Hepatocyte (in vitro differentiated cells): ENCODE results near the gene RGS3. TPM values are rescaled to one million over a fixed set of nuclear protein-coding genes. Genes with fewer than 3 reads are reported as not detected.

Experiments used
- DNase-seq: peaks from one replicate; pipeline ENCODE4 v3.0.0-alpha.2; 2016; ENCODE audit warnings: low spot score
- H2AFZ ChIP-seq: fragments of 200-600 bp; sonication (generic); 2 replicates; pipeline ENCODE4 v1.6.0; 2016; ENCODE audit warnings: antibody characterized with exemption, mild to moderate bottlenecking
- H3K27ac ChIP-seq: fragments of 200-600 bp; sonication (generic); 2 replicates; pipeline ENCODE4 v1.5.1; 2016; ENCODE audit warnings: mild to moderate bottlenecking
- H3K27me3 ChIP-seq: fragments of 200-600 bp; sonication (generic); 2 replicates; pipeline ENCODE4 v1.6.1; 2016
- H3K36me3 ChIP-seq: fragments of 200-600 bp; sonication (generic); replicated peaks from 2 replicates; pipeline ENCODE4 v1.5.1; 2016; ENCODE audit warnings: low read depth; ENCODE audit not compliant: insufficient read depth
- H3K4me1 ChIP-seq: fragments of 200-600 bp; sonication (generic); 2 replicates; pipeline ENCODE4 v1.5.1; 2016; ENCODE audit warnings: mild to moderate bottlenecking, moderate library complexity; ENCODE audit not compliant: insufficient read depth
- H3K4me2 ChIP-seq: fragments of 200-600 bp; sonication (generic); 2 replicates; pipeline ENCODE4 v1.6.0; 2016
- H3K4me3 ChIP-seq: fragments of 200-600 bp; sonication (generic); 2 replicates; pipeline ENCODE4 v1.5.1; 2016; ENCODE audit warnings: mild to moderate bottlenecking
- H3K79me2 ChIP-seq: fragments of 200-600 bp; sonication (generic); 2 replicates; pipeline ENCODE4 v1.6.0; 2017; ENCODE audit warnings: mild to moderate bottlenecking
- H3K9me2 ChIP-seq: fragments of 200-600 bp; sonication (generic); replicated peaks from 2 replicates; pipeline ENCODE4 v1.6.0; 2017; ENCODE audit warnings: mild to moderate bottlenecking; ENCODE audit not compliant: insufficient read depth
- H3K9me3 ChIP-seq: fragments of 200-600 bp; sonication (generic); 2 replicates; pipeline ENCODE4 v1.5.1; 2016; ENCODE audit warnings: low read depth, mild to moderate bottlenecking
- H4K20me1 ChIP-seq: fragments of 200-600 bp; sonication (generic); 2 replicates; pipeline ENCODE4 v1.6.0; 2016; ENCODE audit warnings: mild to moderate bottlenecking; ENCODE audit not compliant: insufficient read depth, poor library complexity, severe bottlenecking
- EZH2 ChIP-seq: fragments of 200-600 bp; sonication (generic); IDR thresholded peaks from 2 replicates; pipeline ENCODE4 v1.6.1; 2016; ENCODE audit warnings: antibody characterized with exemption, mild to moderate bottlenecking, borderline replicate concordance
- EZH2phosphoT487 ChIP-seq: fragments of 200-600 bp; sonication (generic); IDR thresholded peaks from one replicate; pipeline ENCODE4 v1.6.1; 2018; ENCODE audit warnings: antibody characterized with exemption, mild to moderate bottlenecking, low read depth, moderate library complexity; ENCODE audit not compliant: unreplicated experiment, severe bottlenecking
- WGBS: methylation state at CpG from one replicate; pipeline ENCODE4 v1.1.6; 2016; ENCODE audit warnings: low lambda C conversion rate; ENCODE audit errors: missing lambda C conversion rate; 5-methylcytosine and 5-hydroxymethylcytosine counted together
- polyA plus RNA-seq: library from polyadenylated mRNA; unstranded; fragments of >200 nt; fragmentation: Nextera tagmentation; extraction: Ambion mirVana; gene quantifications from 2 replicates; pipeline ENCODE4 v1.2.1, GENCODE V29; 2016
- total RNA-seq: library from RNA; depleted of rRNA; stranded (reverse); fragments of >200 nt; gene quantifications from 2 replicates; pipeline ENCODE4 v1.2.3, GENCODE V29; 2014
- TF ChIP-seq, protein P1 (sequence below): fragments of 200-600 bp; sonication (generic); IDR thresholded peaks from 2 replicates; pipeline ENCODE4 v1.5.1; 2016; ENCODE audit warnings: antibody characterized with exemption, mild to moderate bottlenecking; ENCODE audit not compliant: poor library complexity

RGS3 gene
- total and polyA plus RNA-seq, 2 experiments from 2014 or later = 48.0 to 62.7 TPM

DNA sequence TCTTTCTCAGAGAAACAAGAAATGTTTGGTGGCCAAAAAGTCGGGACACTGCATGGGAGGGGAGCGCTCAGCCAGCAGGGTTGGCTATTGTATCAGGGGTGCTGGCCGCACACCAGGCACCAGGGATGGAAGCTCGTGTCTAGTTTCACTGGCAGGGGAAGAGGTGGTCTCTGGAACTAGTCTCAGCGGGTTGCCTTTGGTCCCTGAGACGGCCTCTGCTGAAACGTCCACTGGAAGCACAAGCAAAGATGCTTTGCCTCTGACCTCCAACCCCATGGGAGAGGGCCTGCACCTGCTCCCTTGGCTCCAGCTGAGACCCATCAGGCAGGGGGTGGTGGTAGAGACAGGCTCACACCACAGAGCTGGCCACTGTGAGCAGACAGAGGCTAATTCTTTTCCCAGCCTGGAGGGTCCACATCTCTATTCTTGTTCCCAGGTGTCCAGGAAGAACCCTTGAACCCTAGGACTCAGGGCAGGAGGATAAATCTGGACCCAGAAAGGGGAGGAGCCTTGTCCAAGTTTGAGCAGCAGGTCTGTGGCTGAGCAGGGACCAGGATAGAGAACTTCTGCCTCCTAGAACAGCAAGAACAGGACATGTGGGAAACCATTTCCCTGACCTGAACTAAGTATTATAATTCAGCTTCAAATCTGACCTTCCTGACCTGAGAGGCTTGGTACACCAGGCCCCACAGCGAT, 102.6 kb downstream of the RGS3 start:
- DNase-seq = no peak
- Histone ChIP-seq H3K4me2 (peak overlapping the region; percentile 91), H3K27me3 (no peaks in the 10 kb centered on the region), H3K9me2 (no peaks in the 10 kb centered on the region), H2AFZ (no peak overlapping the region), H3K4me1 (peaks cover 37% of the 10 kb centered on the region), H3K79me2 (peaks cover 22% of the 10 kb centered on the region), H3K4me3 (peak overlapping the region; percentile 32), H3K27ac (peak overlapping the region; percentile 99), H4K20me1 (no peaks in the 10 kb centered on the region), H3K9me3 (no peaks in the 10 kb centered on the region), H3K36me3 (no peaks in the 10 kb centered on the region)
- no peak for TF ChIP-seq EZH2
- TF ChIP-seq EZH2phosphoT487 = no peak
- TF ChIP-seq, protein P1, sequence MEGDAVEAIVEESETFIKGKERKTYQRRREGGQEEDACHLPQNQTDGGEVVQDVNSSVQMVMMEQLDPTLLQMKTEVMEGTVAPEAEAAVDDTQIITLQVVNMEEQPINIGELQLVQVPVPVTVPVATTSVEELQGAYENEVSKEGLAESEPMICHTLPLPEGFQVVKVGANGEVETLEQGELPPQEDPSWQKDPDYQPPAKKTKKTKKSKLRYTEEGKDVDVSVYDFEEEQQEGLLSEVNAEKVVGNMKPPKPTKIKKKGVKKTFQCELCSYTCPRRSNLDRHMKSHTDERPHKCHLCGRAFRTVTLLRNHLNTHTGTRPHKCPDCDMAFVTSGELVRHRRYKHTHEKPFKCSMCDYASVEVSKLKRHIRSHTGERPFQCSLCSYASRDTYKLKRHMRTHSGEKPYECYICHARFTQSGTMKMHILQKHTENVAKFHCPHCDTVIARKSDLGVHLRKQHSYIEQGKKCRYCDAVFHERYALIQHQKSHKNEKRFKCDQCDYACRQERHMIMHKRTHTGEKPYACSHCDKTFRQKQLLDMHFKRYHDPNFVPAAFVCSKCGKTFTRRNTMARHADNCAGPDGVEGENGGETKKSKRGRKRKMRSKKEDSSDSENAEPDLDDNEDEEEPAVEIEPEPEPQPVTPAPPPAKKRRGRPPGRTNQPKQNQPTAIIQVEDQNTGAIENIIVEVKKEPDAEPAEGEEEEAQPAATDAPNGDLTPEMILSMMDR = no peak
- 71% methylated on average over 8 of the region's 8 CpGs for WGBS

DNA sequence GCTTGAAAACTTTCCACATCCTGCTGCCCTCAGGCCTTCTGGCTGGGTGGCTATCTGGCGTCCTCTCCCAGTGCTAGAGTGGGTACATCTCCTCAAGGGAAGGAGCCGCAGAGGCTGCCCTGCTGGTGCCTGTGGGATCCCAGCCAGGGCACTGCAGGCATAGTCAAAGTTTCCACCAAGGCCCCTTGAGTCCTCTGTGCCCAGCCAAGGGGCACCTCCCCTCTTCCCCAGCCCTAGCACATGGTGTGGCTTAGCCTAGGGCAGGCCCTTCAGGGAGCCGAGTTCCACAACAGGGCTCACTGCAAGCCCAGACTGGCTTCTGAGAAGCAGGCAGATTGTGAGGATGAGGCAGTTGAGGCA, 103.2 kb downstream of the RGS3 start:
- H4K20me1 ChIP-seq = no peaks in the 10 kb centered on the region
- WGBS = 95% methylated on average over 3 of the region's 3 CpGs
- peaks cover 40% of the 10 kb centered on the region for H3K4me1 ChIP-seq
- DNase-seq = no peak
- no peak overlapping the region for H3K27ac ChIP-seq
- no peak overlapping the region for H2AFZ ChIP-seq
- H3K36me3 ChIP-seq = no peaks in the 10 kb centered on the region
- H3K9me3 ChIP-seq = no peaks in the 10 kb centered on the region
- H3K79me2 ChIP-seq = peaks cover 24% of the 10 kb centered on the region
- peak overlapping the region; percentile 91 for H3K4me2 ChIP-seq
- no peaks in the 10 kb centered on the region for H3K27me3 ChIP-seq
- H3K9me2 ChIP-seq = no peaks in the 10 kb centered on the region
- TF ChIP-seq EZH2 (no peak), EZH2phosphoT487 (no peak)
- TF ChIP-seq, protein P1 = no peak
- H3K4me3 ChIP-seq = no peak overlapping the region

DNA sequence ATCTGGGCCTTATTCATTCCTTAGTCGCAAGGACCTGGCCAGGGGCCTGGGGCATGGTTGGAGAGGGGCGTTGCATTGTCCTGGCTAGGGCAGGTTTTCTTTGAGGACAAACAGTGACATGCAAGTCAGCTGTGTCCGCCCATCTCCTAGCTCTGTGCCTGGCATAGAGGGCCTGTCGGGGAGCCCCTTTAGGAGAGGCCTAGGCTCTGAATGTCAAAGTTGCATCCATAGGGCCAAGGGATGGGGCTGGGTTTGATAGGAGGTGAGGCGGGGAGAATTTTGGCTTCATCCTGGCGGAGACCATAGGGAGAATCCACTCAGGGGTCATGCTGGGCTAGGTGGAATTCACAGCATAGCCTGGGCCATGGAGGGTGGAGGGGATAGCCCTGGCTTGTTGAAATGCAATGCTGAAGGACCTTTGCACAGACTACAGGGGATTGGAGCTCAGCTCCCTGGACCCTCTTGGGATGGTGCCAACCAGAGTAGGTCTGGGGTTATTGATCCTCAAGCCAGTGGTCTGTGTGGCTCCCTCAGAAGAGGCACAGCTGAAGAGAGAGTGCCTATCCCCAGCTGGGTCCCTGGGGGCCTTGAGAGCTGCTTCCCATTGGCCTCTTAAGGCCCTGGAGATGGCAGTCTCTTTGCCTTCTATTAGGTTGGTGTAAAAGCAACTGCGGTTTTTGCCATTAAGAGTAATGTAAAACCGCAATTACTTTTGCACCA, 104.0 kb downstream of the RGS3 start:
- Histone ChIP-seq H2AFZ (no peak overlapping the region), H3K4me3 (no peak overlapping the region), H3K4me2 (no peak overlapping the region), H3K79me2 (peaks cover 28% of the 10 kb centered on the region), H3K9me3 (no peaks in the 10 kb centered on the region), H3K27ac (no peak overlapping the region), H4K20me1 (no peaks in the 10 kb centered on the region), H3K27me3 (no peaks in the 10 kb centered on the region), H3K36me3 (no peaks in the 10 kb centered on the region), H3K9me2 (no peaks in the 10 kb centered on the region), H3K4me1 (peaks cover 44% of the 10 kb centered on the region)
- TF ChIP-seq EZH2phosphoT487 = no peak
- TF ChIP-seq, protein P1 = no peak
- no peak for TF ChIP-seq EZH2
- no peak for DNase-seq
- 92% methylated on average over 8 of the region's 8 CpGs for WGBS
